Immature natural killer cell (primary cell): ENCODE data around the gene HPSE. TPM values are rescaled to one million over a fixed set of nuclear protein-coding genes. Genes with fewer than 3 reads are reported as not detected.

Experiments
- DNase-seq, 3 donors: peaks; one replicate each; pipeline ENCODE4 v3.0.0; 2022; ENCODE audit warnings: mixed read lengths in 1 of 3
- H3K27ac Mint-ChIP-seq, 6 donors: one replicate each; pipeline ENCODE4 v1.8.0; 2020; ENCODE audit warnings: mixed read lengths in 6 of 6, mild to moderate bottlenecking in 5 of 6, inconsistent platforms in 4 of 6, moderate library complexity in 3 of 6
- H3K27me3 Mint-ChIP-seq, 3 donors: one replicate each; pipeline ENCODE4 v1.8.0; 2020 to 2021; ENCODE audit warnings: low read depth in 3 of 3, mild to moderate bottlenecking in 3 of 3, mixed read lengths in 3 of 3, moderate library complexity in 3 of 3, inconsistent platforms in 1 of 3
- H3K36me3 Mint-ChIP-seq, 3 donors: one replicate each; pipeline ENCODE4 v1.8.0; 2020; ENCODE audit warnings: mixed read lengths in 3 of 3, inconsistent platforms in 2 of 3, mild to moderate bottlenecking in 2 of 3
- H3K4me1 Mint-ChIP-seq, 2 donors: one replicate each; pipeline ENCODE4 v1.8.0; 2020; ENCODE audit warnings: inconsistent platforms in 2 of 2, mild to moderate bottlenecking in 2 of 2, mixed read lengths in 2 of 2, moderate library complexity in 1 of 2
- H3K4me3 Mint-ChIP-seq, 5 donors: one replicate each; pipeline ENCODE4 v1.8.0; 2020; ENCODE audit warnings: mild to moderate bottlenecking in 5 of 5, mixed read lengths in 5 of 5, inconsistent platforms in 3 of 5, moderate library complexity in 3 of 5
- H3K9me3 Mint-ChIP-seq, 6 donors: one replicate each; pipeline ENCODE4 v1.8.0; 2020; ENCODE audit warnings: mild to moderate bottlenecking in 6 of 6, mixed read lengths in 6 of 6, inconsistent platforms in 4 of 6, moderate library complexity in 3 of 6
- polyA plus RNA-seq, 3 donors: library from polyadenylated mRNA; unstranded; fragments of 300-500 nt; fragmentation: Illumina TruSeq; gene quantifications; one replicate each; pipeline ENCODE4 v1.2.3, GENCODE V29; 2021

The HPSE gene
- polyA plus RNA-seq, 3 donors from 2014 or later, result 1.1 to 2.5 (median 1.3) TPM

DNA sequence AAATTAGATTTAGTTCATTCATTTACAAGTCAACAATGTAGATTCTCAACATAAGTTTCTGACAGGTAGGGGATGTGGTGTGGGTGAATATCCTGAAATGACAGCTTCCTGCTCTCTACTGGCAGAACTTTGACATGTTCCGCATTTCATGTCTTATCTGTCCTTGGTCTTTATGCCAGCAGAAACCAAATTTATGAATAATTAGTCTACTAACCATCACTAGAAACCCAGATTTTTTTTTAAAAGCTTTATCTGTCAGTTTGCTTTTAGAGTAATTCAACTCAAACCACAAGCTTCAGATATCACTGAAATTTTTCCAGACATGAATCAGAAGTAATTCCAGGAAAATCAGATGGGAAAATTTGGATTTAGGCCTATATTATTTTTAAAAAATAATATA lies 68.0 kb downstream of the HPSE start:
- Mint-ChIP-seq H3K36me3 (peaks cover 6 to 40% (median 19%) of the 10 kb centered on the region in 3 donors), H3K4me1 (peaks cover 1 to 6% of the 10 kb centered on the region in 2 donors), H3K27ac (no peak overlapping the region), H3K4me3 (peak overlapping the region in 1 of 5 donors; percentile 19), H3K27me3 (no peaks in the 10 kb centered on the region), H3K9me3 (no peaks in the 10 kb centered on the region)
- no peak for DNase-seq

- no peaks in the 10 kb centered on the region for H3K9me3 Mint-ChIP-seq
- peaks cover 0 to 4% (median 0%) of the 10 kb centered on the region in 3 donors for H3K27me3 Mint-ChIP-seq
- no peak for DNase-seq
- H3K36me3 Mint-ChIP-seq, result peaks cover 0 to 21% (median 14%) of the 10 kb centered on the region in 3 donors
- H3K4me1 Mint-ChIP-seq, result peaks cover 27 to 31% of the 10 kb centered on the region in 2 donors
- no peak overlapping the region for H3K4me3 Mint-ChIP-seq
- no peak overlapping the region for H3K27ac Mint-ChIP-seq
Observed at GRCh38 chr4:83263106-83263505, 71.5 kb downstream of the HPSE start.

GRCh38 chr4:83262682-83263081 lies 72.0 kb downstream of the HPSE start:
- Mint-ChIP-seq H3K27me3 (peaks cover 0 to 4% (median 0%) of the 10 kb centered on the region in 3 donors), H3K27ac (no peak overlapping the region), H3K36me3 (peaks cover 0 to 20% (median 17%) of the 10 kb centered on the region in 3 donors), H3K4me3 (no peak overlapping the region), H3K9me3 (no peaks in the 10 kb centered on the region), H3K4me1 (peaks cover 31 to 32% of the 10 kb centered on the region in 2 donors)
- no peak for DNase-seq

GRCh38 chr4:83261307-83261706 lies 73.3 kb downstream of the HPSE start:
- H3K4me1 Mint-ChIP-seq, result peaks cover 36 to 37% of the 10 kb centered on the region in 2 donors
- H3K27ac Mint-ChIP-seq, result no peak overlapping the region
- H3K4me3 Mint-ChIP-seq, result no peak overlapping the region
- H3K27me3 Mint-ChIP-seq, result peaks cover 0 to 4% (median 0%) of the 10 kb centered on the region in 3 donors
- DNase-seq, result no peak
- H3K36me3 Mint-ChIP-seq, result peaks cover 0 to 22% (median 18%) of the 10 kb centered on the region in 3 donors
- H3K9me3 Mint-ChIP-seq, result no peaks in the 10 kb centered on the region

DNA sequence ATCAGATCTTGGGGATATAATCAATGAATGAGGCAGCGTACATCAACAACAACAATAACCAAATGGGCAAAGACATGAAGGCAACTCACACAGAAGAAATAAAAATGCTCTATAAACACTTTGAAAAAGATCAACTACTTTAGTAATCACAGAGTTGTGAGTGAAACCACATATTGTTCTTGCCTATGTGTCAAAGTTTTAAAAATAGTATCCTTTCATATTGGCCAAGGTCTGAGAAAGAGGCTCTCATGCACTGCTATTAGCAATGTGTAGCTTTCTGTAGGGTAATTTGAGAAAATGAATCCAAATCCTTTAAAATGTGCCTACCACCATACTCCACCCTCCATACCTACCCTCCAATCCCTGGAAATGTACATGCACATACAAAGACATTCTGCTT lies 75.1 kb downstream of the HPSE start:
- H3K4me3 Mint-ChIP-seq, result peak overlapping the region; percentile 42 to 59 (median 47)
- peaks cover 44 to 47% of the 10 kb centered on the region in 2 donors for H3K4me1 Mint-ChIP-seq

GRCh38 chr4:83258461-83258860 lies 76.2 kb downstream of the HPSE start:
- Mint-ChIP-seq H3K27ac (peak overlapping the region in 5 of 6 donors; percentile 12 to 83 (median 67)), H3K4me1 (peaks cover 50 to 56% of the 10 kb centered on the region in 2 donors), H3K27me3 (peaks cover 0 to 4% (median 0%) of the 10 kb centered on the region in 3 donors), H3K9me3 (no peaks in the 10 kb centered on the region), H3K36me3 (peaks cover 0 to 15% (median 10%) of the 10 kb centered on the region in 3 donors), H3K4me3 (peak overlapping the region in 4 of 5 donors; percentile 3 to 53 (median 24))
- DNase-seq, result no peak

More for the DNA sequence above, 75.1 kb downstream of the HPSE start:
- Mint-ChIP-seq H3K27me3 (peaks cover 0 to 4% (median 0%) of the 10 kb centered on the region in 3 donors), H3K36me3 (peaks cover 0 to 11% (median 10%) of the 10 kb centered on the region in 3 donors), H3K27ac (peak overlapping the region; percentile 28 to 82 (median 62)), H3K9me3 (no peaks in the 10 kb centered on the region)
- DNase-seq, result no peak

- Mint-ChIP-seq H3K27me3 (peaks cover 0 to 4% (median 0%) of the 10 kb centered on the region in 3 donors), H3K36me3 (peaks cover 0 to 15% (median 5%) of the 10 kb centered on the region in 3 donors), H3K9me3 (no peaks in the 10 kb centered on the region), H3K4me3 (no peak overlapping the region), H3K4me1 (peaks cover 56 to 63% of the 10 kb centered on the region in 2 donors), H3K27ac (peak overlapping the region in 4 of 6 donors; percentile 39 to 67 (median 64))
- no peak for DNase-seq
Observed at GRCh38 chr4:83257811-83258210, 76.8 kb downstream of the HPSE start.

GRCh38 chr4:83255584-83255983 lies 79.1 kb downstream of the HPSE start:
- DNase-seq, result no peak
- peaks cover 77 to 82% of the 10 kb centered on the region in 2 donors for H3K4me1 Mint-ChIP-seq
- peaks cover 0 to 4% (median 0%) of the 10 kb centered on the region in 3 donors for H3K27me3 Mint-ChIP-seq
- H3K27ac Mint-ChIP-seq, result no peak overlapping the region
- no peak overlapping the region for H3K4me3 Mint-ChIP-seq
- no peaks in the 10 kb centered on the region for H3K9me3 Mint-ChIP-seq
- H3K36me3 Mint-ChIP-seq, result peaks cover 0 to 17% (median 6%) of the 10 kb centered on the region in 3 donors

DNA sequence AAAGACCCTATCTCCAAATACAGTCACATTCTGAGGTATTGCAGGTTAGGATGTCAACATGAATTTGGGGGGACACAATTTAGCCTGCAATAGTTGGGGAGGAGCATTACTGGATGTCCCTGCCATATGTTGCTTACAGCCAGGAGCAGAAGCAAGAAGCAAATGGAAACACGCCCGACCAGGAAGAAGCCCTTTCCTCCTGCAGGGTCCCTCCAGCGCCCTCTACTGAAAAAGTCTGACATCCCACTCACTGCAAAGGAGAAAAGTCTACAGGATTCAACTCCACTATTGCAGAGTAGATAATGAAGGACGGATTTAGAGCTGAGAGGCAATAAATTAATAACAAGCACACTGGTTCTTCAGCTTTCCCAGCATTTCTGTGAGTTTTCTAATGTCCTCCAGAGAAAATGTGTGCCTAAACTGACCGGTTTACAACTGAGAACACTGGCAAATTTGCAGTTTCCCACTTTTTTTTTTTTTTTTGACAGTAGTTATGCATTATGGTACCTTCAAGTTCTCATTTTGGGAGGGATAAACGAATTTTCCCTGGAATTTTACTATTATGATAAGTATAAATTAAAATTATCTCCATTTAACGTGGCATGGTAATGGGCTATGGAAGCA lies 81.8 kb downstream of the HPSE start:
- Mint-ChIP-seq H3K27me3 (no peaks in the 10 kb centered on the region), H3K4me1 (peaks cover 56 to 59% of the 10 kb centered on the region in 2 donors), H3K36me3 (peaks cover 0 to 17% (median 6%) of the 10 kb centered on the region in 3 donors), H3K27ac (peak overlapping the region; percentile 27 to 85 (median 80)), H3K9me3 (no peaks in the 10 kb centered on the region), H3K4me3 (peak overlapping the region; percentile 55 to 72 (median 59))
- DNase-seq, result peak; percentile 72 to 81 (median 79)

GRCh38 chr4:83251447-83251830 lies 83.2 kb downstream of the HPSE start:
- Mint-ChIP-seq H3K9me3 (no peaks in the 10 kb centered on the region), H3K27me3 (no peaks in the 10 kb centered on the region), H3K27ac (peak overlapping the region; percentile 49 to 90 (median 84)), H3K4me3 (peak overlapping the region in 4 of 5 donors; percentile 21 to 55 (median 35)), H3K4me1 (peaks cover 58 to 66% of the 10 kb centered on the region in 2 donors), H3K36me3 (peaks cover 0 to 14% (median 2%) of the 10 kb centered on the region in 3 donors)
- no peak for DNase-seq

GRCh38 chr4:83250687-83251446 lies 83.8 kb downstream of the HPSE start:
- DNase-seq, result no peak
- Mint-ChIP-seq H3K4me3 (peak overlapping the region in 2 of 5 donors; percentile 15 to 32), H3K36me3 (peaks cover 0 to 14% (median 2%) of the 10 kb centered on the region in 3 donors), H3K9me3 (no peaks in the 10 kb centered on the region), H3K27me3 (no peaks in the 10 kb centered on the region), H3K27ac (peak overlapping the region in 5 of 6 donors; percentile 28 to 86 (median 73)), H3K4me1 (peaks cover 59 to 71% of the 10 kb centered on the region in 2 donors)

DNA sequence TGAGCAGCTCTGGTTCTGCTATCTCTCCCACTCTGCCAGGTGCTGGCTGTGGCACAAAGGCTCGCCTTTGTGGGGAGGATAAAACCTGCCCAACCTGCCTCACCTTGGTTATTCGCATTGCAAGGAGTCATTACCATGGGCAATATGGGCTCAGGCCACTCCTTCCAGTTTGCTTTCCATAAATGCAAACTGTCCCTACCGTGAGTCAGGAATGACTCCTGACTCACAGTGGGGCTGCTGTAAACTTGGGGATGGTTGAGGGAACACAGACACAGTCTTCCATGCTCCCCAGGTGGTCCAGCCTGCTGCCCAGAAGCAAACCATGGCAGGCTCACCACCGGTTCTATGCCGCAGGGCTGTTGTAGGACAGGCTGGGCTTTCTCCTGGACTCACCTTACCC lies 86.2 kb downstream of the HPSE start:
- H3K4me1 Mint-ChIP-seq, result peaks cover 66 to 73% of the 10 kb centered on the region in 2 donors

GRCh38 chr4:83247415-83248357 lies 87.0 kb downstream of the HPSE start:
- H3K36me3 Mint-ChIP-seq, result peaks cover 0 to 7% (median 7%) of the 10 kb centered on the region in 3 donors
- H3K27me3 Mint-ChIP-seq, result peaks cover 0 to 2% (median 2%) of the 10 kb centered on the region in 3 donors
- peaks cover 67 to 73% of the 10 kb centered on the region in 2 donors for H3K4me1 Mint-ChIP-seq
- H3K27ac Mint-ChIP-seq, result peak overlapping the region in 4 of 6 donors; percentile 23 to 59 (median 39)
- peak overlapping the region in 3 of 5 donors; percentile 22 to 56 (median 36) for H3K4me3 Mint-ChIP-seq
- peaks cover 0 to 4% (median 0%) of the 10 kb centered on the region in 6 donors for H3K9me3 Mint-ChIP-seq
- no peak for DNase-seq

More for the DNA sequence above, 86.2 kb downstream of the HPSE start:
- no peak overlapping the region for H3K4me3 Mint-ChIP-seq
- H3K36me3 Mint-ChIP-seq, result peaks cover 0 to 13% (median 5%) of the 10 kb centered on the region in 3 donors
- no peak overlapping the region for H3K27ac Mint-ChIP-seq
- peaks cover 0 to 2% (median 0%) of the 10 kb centered on the region in 3 donors for H3K27me3 Mint-ChIP-seq
- H3K9me3 Mint-ChIP-seq, result peaks cover 0 to 4% (median 0%) of the 10 kb centered on the region in 6 donors
- DNase-seq, result no peak
